T-helper 2 cell treated with Interferon-gamma antibody and Interleukin-4, amounts not matched to agents 100 ng/mL and 5 ng/mL, for 36 hours (primary cell): ENCODE results near the gene FAM163B. TPM values are rescaled to one million over a fixed set of nuclear protein-coding genes. Genes with fewer than 3 reads are reported as not detected.
"Not testable (repeated sequence)": the region's sequence is repeated elsewhere in the genome, so short reads cannot be mapped to it uniquely, and the experiment has no call there.

Experiments used
- intact Hi-C: fragments of 100-400 bp; cut with micrococcal nuclease; formaldehyde crosslinking; loops from one replicate; pipeline ENCODE4 v1.15.1; 2023
- total RNA-seq: library from RNA; stranded (reverse); gene quantifications from 2 replicates; pipeline ENCODE4 v1.2.3, GENCODE V29; 2022

FAM163B gene
- total RNA-seq, 1 donor from 2014 or later = not detected

DNA sequence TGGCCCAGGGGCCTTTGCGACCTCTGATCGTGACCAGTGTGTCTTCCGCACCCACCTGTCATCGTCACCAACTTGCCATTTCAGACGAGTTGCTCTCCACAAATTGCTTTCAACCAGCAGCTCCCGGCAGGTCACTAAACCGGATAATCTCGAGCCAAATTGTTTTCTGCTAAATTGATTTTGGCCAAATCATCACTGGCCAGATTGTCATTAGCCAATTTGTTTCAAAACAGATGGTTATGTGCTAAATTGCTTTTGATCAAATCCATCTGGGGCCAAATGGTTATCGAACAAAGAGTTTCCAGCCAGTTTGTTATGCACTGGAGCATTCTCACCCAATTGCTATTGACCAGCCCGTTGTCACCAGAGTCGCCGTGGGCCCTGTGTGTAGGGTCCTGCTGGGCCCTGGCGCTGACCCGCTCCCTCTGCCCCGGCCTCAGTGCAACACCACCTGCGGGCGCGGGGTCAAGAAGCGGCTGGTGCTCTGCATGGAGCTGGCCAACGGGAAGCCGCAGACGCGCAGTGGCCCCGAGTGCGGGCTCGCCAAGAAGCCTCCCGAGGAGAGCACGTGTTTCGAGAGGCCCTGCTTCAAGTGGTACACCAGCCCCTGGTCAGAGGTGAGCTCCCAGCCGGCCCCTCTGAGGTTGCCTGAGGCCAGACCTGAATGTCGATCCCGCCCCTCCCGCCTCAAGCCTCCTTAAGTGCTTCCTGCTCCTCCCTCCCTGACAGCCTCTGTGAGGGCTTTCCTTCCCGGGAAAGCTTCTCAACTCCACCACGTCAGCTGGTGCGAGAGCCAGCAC is 39.1 kb downstream of the FAM163B start:
- intact Hi-C loops = no loop called here

DNA sequence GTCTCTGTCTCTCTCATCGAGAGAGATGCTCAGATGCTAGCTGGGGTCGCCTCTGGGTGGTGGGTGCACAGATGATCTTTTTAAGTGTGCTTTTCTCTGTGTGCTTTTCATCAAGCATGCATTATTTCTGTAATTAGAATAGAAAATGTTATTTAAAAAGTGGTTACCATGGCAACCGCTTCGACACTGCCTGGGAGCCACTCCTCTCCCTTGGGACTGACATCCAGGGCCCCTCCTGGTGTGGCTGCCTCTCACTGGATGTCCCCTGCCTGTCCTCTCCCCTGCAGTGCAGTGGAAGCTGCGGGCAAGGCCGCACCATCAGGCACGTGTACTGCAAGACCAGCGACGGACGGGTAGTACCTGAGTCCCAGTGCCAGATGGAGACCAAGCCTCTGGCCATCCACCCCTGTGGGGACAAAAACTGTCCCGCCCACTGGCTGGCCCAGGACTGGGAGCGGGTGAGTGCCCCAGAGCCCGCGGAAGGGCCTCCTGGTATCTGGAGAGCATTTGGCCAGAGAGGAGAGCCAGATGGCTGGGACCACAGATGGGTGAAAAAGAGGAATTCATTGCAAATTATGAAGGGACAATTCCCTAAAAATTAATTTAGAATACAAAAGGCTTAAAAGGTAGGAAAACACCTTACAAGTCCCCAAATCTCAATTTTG is 39.9 kb downstream of the FAM163B start:
- intact Hi-C loops = no loop called here

DNA sequence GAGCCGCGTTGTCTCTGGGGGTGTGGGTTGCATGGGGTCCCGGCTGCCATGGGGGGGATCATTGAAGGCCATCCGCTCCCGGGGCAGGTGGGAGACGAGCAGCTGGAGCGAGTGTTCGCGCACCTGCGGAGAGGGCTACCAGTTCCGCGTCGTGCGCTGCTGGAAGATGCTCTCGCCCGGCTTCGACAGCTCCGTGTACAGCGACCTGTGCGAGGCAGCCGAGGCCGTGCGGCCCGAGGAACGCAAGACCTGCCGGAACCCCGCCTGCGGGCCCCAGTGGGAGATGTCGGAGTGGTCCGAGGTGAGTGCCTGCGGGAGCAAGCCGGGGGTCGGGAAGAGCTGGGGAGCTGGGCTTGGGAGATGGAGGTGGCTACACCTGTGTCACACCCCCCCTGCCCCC is 41.0 kb downstream of the FAM163B start:
- intact Hi-C loops = no loop called here

DNA sequence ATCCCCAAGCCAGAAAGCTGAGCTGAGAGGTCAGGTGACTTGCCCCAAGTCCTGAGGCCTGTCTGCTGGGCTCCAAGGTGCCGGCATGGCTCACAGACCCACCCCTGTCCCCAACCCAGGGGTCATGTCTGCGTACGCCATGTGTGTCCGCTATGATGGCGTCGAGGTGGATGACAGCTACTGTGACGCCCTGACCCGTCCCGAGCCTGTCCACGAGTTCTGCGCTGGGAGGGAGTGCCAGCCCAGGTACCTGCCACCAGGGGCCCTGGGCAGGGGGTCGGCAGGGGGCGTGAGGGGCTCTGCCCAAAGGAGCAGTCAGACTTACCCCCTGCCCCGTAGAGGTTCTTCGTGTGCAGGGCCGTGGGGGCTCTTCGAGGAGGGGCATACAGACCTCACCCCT is 42.4 kb downstream of the FAM163B start:
- intact Hi-C loops = no loop called here

DNA sequence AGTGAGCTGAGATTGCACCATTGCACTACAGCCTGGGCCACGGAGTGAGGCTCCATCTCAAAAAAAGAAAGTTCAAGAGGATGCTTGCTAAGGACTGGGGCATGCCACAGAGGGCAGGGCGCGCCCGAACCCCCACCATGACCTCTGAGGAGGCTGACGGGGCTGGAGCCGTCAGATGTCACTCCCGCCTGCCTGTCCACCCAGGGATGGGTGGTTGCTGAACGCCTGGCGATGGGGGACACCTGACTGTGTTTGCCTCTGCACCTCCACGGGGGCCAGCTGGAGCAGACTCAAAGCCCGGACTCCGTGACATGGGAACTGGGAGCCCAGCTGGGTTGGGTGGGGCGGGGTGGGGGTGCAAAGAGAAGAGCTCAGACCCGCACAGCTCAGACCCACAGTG is 42.8 kb downstream of the FAM163B start:
- intact Hi-C loops = no loop called here

DNA sequence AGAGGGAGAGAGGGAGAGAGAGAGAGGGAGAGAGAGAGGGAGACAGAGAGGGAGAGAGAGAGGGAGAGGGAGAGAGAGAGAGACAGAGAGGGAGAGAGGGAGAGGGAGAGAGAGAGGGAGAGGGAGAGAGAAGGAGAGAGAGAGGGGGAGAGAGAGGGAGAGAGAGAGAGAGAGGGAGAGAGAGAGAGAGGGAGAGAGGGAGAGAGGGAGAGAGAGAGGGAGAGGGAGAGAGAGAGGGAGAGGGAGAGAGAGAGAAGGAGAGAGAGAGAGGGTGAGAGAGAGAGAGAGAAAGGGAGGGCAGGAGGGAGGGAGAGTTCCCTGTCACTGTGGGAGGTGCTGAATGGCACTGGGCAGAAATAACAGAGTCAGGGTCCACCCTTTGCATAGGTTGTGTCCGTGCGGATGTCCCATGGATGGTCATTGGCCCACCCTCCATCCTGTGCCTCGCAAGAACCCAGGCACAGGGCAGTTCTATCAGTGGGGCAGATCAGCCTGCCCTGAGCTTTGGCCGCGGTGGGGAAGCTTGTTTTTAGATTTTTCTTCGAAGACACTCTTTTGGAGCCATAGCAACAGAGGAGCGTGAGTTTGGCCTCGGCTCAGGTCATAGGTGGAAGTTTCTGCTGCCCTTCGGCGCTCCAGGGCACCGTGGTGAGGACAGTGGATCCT is 44.6 kb downstream of the FAM163B start:
- intact Hi-C loops = no loop called here

DNA sequence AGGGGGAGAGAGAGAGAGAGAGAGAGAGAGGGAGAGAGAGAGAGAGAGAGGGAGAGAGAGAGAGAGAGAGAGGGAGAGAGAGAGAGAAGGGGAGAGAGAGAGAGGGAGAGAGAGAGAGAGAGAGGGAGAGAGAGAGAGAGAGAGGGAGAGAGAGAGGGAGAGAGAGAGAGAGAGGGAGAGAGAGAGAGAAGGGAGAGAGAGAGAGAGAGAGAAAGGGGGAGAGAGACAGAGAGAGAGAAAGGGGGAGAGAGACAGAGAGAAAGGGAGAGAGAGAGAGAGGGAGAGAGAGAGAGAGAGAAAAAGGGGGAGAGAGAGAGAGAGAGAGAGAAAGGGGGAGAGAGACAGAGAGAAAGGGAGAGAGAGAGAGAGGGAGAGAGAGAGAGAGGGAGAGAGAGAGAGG is 45.4 kb downstream of the FAM163B start:
- intact Hi-C loops = not testable (repeated sequence)

DNA sequence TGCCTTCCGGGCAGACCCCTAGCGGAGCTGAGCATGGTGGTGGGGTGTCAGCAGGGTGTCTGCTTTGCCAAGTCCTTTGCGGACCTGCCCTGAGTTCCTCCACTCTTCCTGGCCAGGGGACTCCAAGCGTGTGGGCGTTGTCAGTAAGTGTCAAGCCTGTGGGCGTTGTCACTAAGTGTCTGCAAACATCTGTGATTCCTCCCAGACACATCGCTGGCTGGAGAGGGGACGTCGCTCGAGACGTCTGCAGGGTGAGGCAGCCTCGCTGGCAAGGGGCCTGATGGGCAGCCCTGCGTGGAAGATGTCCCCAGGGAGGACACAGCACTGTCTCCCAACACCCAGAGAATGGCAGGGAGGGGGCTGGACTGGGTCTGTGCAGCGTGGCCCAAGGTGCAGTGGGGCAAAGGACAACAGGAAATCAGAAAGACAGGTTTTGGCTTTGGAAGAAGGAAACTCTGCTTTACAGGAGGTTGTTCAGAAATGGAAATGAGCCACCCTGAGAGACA is 45.8 kb downstream of the FAM163B start:
- intact Hi-C loops = no loop called here

DNA sequence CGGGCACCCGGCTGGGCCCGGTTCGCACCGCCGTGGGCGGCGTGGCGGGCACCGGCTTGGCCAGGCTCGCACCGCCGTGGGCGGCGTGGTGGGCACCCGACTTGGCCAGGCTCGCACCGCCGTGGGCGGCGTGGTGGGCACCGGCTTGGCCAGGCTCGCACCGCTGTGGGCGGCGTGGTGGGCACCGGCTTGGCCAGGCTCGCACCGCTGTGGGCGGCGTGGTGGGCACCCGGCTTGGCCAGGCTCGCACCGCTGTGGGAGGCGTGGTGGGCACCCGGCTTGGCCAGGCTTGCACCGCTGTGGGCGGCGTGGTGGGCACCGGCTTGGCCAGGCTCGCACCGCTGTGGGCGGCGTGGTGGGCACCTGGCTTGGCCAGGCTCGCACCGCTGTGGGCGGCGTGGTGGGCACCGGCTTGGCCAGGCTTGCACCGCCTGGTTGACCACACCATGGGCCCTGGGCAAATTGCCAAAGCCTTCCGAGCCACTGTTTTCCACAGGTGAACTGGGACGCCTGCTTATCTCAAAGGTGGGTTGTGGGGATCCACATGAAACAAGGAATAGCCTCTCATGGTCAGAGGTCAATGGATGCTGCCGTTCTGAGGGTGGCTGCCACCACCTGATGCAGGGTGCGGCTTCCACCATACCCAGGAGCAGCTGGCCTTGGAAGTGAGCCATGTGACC is 46.4 kb downstream of the FAM163B start:
- intact Hi-C loops = no loop called here

DNA sequence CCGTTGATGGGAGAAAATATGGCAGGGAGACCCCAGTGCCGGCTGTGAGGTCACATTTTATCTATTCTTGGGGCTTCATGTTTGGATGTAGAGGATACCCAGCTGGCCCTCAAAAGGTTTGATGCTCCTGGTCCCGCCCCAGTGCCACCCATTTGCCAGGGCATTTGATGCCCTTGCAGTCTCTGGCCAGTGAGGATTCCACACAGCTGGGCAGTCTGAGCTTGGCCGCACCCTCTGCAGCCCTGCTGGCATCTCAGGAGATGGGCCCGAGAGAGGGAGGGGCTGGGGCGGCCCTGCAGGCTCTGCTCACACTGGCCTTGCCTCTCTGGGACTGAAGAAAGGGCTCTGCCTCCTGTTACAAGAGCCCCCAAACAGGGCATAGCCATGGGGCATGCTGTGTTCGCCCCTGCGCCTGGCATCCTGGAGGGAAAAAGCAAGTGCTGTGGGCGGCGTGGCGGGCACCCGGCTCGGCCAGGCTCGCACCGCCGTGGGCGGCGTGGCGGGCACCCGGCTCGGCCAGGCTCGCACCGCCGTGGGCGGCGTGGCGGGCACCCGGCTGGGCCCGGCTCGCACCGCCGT is 47.1 kb downstream of the FAM163B start:
- intact Hi-C loops = no loop called here

DNA sequence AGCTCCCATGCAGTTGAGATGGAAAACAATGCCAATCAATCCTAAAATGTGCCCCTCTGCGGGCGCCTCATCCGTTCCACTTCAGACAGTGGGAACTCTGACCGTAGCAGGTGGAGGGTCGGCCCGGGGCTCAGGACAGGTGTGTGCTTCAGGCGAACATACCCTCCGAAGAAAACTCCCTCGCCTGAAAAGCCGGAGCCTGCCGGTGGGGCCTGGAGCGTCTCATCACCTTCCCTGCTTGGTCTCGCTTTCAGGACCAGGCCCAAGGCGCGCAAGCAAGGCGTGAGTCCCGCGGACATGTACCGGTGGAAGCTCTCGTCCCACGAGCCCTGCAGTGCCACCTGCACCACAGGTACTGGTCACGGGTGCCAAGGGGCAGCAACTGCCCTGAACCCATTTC is 48.2 kb downstream of the FAM163B start:
- intact Hi-C loops = no loop called here

DNA sequence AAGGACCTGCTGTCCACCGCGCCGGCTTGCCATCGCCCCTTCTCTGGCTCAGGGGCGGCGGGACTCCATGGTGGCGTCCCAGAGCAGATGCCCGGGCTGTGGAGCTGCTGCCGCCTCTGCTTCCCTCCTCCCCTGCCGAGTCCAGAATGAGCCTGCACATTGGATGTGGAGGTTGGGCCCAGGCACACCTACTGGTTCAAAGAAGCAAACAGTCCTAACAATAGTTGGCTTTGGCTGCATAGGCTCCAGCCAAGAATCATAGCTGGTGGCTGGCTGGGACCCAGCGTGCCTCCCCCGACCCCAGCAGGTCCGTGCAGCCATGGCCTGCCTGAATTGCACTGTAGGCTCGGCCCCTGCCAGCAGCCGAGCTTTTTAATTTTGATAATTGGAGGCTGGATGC is 48.9 kb downstream of the FAM163B start:
- intact Hi-C loops = no loop called here

DNA sequence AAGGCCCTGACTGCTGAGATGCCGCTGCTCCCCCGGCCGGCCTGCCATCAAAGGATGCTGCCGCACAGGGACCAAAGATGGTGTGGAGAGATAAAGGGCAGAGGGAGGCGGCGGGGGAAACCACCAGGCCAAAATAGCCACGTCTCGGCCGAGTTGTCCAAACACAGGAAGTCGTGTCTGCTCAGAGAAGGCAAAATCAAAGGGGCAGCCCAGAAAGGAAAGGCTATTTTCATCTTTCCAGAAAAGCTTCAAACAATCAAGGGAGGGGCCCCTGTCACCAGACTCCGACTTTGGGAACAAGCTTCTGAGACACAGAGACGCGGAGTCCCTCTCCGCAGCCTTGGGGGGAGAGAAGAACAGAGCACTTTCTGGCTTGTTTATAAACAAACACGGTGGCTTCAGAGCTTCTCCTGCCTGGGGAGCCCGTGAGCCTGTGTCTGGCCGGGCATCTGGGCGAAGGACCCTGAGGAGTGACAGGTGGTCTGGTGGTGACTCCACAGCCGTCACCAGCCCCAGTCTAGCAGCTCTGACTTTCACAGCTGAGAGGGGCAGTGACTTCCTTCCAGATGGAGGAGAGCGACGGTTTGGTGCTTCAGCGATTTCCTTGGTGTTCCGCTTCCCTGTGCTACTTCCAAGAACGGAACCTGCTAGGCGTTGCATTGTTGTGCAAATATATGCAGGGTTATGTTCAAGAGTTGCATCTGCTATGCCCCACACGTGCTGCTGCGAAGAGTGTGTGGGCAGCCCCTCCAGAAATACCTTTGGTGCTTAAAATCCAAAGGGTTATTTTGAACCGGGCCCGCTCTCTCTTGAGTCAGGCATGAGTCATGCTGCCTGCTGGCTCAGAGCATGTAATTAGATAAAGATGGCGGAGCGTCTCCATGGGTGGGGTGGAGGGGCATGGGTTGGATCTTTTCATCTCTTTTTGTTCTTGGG is 50.7 kb downstream of the FAM163B start:
- intact Hi-C loops = no loop called here

DNA sequence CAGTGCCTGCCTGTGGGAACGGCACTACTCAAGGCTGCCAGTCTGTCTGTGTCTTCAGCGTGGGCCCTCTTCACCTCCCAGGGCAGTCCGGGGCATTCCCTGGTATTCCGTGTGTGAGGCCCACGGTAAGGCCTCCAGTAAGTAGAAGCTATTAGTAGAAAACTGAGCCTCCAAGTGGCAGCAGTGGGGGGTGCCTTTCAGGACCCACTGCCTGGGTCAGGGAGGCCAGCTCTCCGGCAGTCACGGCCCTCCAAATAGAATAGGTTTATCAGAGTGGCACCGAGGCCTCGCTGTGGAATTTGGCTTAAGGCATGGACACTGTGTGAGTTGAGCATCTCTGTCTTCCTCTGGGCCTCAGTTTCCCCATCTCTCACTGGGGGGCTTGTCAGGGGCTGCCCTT is 51.6 kb downstream of the FAM163B start:
- intact Hi-C loops = no loop called here

DNA sequence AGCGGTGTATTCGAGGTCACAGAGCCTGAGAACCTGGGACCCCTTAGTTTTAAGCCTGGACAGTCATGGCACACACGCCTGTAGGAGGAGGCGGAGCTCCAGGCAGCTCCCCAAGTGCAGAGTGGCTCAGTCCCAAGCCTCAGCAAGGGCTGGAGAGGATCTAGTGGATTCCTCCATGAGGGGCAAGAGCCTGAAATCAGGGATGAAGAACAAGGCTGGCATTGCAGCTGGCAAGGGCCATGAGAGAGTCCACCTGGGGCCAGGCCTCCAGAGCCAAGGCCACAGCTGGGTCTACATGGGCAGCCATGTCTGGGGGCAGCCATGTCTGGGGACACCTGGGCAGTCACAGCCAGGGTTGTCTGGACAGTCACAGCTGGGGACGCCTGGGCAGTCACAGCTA is 52.8 kb downstream of the FAM163B start:
- intact Hi-C loops = no loop called here

DNA sequence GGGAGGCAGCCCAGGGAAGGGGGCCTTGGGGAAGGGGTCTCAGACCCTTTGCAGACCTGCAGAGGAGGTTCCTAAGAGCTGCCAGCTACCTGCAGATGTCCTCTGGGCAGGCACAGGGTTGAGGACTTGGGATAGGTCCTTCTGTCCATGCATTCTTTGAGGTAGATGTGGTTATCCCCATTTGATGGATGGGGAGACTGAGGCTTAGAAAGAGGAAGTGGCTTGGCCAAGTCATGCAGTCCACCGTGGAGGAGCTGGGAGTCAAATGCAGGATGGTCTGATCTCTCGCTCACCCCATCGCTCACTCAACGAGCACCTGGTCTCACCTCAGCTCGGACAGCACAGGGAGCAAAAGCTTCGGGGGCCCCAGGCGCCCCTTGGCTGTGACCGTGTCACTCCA is 54.5 kb downstream of the FAM163B start:
- intact Hi-C loops = no loop called here

DNA sequence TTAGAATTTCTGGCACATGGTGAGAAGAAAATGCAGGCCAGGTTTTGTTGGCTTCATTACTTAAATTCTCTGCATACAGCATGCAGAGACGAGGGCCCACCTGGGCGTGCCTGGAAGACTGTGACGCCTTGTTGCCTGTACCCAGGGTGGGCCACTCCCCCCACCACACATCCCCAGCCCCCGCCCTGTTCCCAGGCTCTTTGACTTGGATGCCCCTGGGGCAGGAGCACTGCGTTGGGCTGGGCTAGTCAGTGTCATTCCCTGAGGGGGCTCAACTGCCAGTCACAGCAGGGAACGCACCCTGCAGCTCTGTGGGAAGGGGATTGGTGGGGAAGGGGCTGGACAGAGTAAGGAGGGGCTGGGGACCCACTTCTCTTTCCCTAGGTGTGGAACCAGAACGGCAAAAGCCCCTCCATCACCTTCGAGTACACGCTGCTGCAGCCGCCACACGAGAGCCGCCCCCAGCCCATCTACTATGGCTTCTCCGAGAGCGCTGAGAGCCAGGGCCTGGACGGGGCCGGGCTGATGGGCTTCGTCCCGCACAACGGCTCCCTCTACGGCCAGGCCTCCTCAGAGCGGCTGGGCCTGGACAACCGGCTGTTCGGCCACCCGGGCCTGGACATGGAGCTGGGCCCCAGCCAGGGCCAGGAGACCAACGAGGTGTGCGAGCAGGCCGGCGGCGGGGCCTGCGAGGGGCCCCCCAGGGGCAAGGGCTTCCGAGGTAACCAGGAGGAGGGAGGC is 55.0 kb downstream of the FAM163B start:
- intact Hi-C loops = no loop called here

DNA sequence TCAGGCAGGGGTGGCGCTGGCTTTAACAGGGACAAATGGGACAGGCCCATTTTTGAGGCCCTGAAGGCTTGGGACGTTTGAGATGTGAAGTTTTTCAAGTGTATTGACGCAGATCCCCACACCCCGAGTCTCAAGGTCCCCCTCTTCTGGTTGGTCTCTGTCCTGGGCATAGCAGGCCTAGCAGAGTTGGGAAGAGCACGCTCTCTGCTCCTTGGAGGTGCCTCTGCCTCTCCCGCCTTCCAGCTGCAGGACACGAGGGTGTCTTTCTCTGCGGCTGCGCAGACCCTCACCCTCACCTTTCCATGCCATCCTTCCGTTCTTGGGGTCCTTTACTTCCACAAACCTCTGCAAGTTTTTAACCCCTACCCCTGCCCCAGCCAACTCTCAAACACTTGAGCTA is 56.1 kb downstream of the FAM163B start:
- intact Hi-C loops = no loop called here

DNA sequence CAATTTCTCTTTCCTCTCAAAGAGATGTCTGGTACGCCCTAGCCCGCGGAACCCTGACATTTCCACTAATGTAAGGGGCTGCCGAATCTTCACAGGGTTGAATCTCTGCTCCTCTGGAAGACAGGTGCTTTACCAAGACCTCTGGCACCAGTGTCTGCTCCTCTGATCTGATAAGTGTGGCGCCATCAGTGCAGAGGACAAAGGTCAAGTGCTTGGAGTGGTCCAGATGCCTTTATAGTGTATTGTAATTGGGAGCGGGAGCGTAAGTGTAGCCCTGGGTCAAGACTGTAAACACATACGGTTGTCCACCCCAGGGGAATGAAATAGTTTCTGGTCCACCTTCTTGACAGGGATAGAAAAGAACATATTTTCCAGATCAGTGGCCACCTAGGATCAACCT is 57.0 kb downstream of the FAM163B start:
- intact Hi-C loops = no loop called here

DNA sequence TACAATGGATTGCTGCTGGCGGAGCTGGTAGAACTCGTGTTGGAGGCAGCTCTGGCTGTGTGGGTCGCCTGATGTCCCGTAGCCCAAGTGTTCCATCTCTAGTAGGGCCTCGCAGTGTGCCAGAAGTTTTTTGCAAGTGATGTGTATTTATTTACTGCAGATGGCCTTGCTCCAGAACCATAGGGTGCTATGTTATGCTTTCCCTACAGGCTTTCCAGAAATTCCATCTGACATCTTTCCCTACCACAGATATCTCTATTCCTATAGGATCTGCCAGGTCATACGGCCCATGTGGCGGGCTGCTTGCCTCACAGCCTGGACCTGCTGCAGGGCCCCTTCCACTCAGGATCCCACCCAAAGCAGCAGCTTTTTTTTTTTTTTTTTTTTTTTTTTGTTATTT is 57.7 kb downstream of the FAM163B start:
- intact Hi-C loops = no loop called here
